Neural progenitor cell (in vitro differentiated cells): ENCODE measurements around the gene DCTN4.

Source experiments
- CTCF ChIP-seq: fragments of 200-600 bp; sonication (generic); IDR thresholded peaks from 2 replicates; pipeline ENCODE4 v1.5.1; 2017; ENCODE audit warnings: antibody characterized with exemption, mild to moderate bottlenecking
- EZH2 ChIP-seq: fragments of 200-600 bp; sonication (generic); IDR thresholded peaks from 2 replicates; pipeline ENCODE4 v1.6.1; 2017; ENCODE audit warnings: antibody characterized with exemption, mild to moderate bottlenecking, moderate library complexity
- EZH2phosphoT487 ChIP-seq: fragments of 200-600 bp; sonication (generic); IDR thresholded peaks from 2 replicates; pipeline ENCODE4 v1.6.1; 2017; ENCODE audit warnings: antibody characterized with exemption

DNA sequence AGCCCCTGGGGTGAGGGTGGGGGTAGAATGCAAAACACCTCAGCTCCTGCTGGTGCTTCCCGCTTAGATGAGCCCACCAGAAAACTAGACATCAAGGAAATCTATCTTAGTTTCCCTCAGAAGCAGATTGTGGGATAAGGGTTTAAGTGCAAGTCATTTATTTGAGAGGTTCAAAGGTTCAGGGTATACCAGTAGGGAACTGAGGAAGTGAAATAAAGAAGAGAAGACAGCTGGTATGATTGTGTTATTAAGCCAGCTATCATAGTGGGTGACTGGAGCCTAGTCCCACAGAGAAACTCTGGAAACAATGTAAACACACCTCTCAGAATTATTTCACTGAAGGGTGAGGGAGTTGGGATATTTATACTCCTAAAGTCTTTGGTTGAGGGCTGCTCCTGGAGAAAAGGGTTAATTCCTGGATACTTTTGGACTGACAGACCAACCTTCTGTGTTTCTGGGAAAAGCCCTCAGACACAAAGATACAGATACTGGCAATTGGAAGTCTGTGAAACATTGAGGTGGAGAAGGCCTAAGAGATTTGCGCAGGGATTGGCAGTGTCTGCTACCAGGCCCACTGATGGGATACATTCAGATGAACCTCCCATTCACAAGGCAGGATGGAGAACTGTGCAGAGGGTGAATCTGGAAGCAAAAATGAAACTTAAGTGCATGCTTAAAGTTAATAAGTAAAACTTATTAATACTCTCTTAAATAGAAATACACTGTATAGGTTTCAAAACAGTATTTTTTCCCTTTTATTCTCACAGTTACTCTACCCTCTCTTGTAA lies 6.4 kb upstream of the DCTN4 start:
- no peak for TF ChIP-seq EZH2
- TF ChIP-seq CTCF = no peak
- no peak for TF ChIP-seq EZH2phosphoT487
